Measurements from ENCODE around the gene DLX4.

DLX4 gene

GRCh38 chr17:49969134-49969759 is at the start of gene DLX4:
Gene DLX4, plus strand, starts transcription at chr17:49969190. Its CDS starts 279 bp downstream, at chr17:49969469.
- no peak for TF ChIP-seq ZNF274 (IDR thresholded peaks at IDR 0.05; ENCODE audit: low read depth, low read length)
- H3K4me3 ChIP-seq (ENCODE audit: low read length) = peak within 1 kb of the TSS; percentile 48

GRCh38 chr17:49920030-49920769 is 48.8 kb upstream of the DLX4 start:
- H3K4me3 ChIP-seq (ENCODE audit: low read length) = no peak overlapping the region
- TF ChIP-seq ZNF274 (IDR thresholded peaks at IDR 0.05; ENCODE audit: low read depth, low read length) = no peak

GRCh38 chr17:49922095-49922494 is 46.9 kb upstream of the DLX4 start:
- no peak overlapping the region for H3K4me3 ChIP-seq (ENCODE audit: low read length)
- TF ChIP-seq ZNF274 (IDR thresholded peaks at IDR 0.05; ENCODE audit: low read depth, low read length) = no peak

GRCh38 chr17:49924116-49924515 is 44.9 kb upstream of the DLX4 start:
- no peak overlapping the region for H3K4me3 ChIP-seq (ENCODE audit: low read length)
- no peak for TF ChIP-seq ZNF274 (IDR thresholded peaks at IDR 0.05; ENCODE audit: low read depth, low read length)

GRCh38 chr17:49924589-49924988 is 44.4 kb upstream of the DLX4 start:
- TF ChIP-seq ZNF274 (IDR thresholded peaks at IDR 0.05; ENCODE audit: low read depth, low read length) = no peak
- no peak overlapping the region for H3K4me3 ChIP-seq (ENCODE audit: low read length)

- no peak overlapping the region for H3K4me3 ChIP-seq (ENCODE audit: low read length)
- no peak for TF ChIP-seq ZNF274 (IDR thresholded peaks at IDR 0.05; ENCODE audit: low read depth, low read length)
Observed at GRCh38 chr17:49925921-49926320, 43.1 kb upstream of the DLX4 start.

GRCh38 chr17:49926886-49927285 is 42.1 kb upstream of the DLX4 start:
- no peak for TF ChIP-seq ZNF274 (IDR thresholded peaks at IDR 0.05; ENCODE audit: low read depth, low read length)

GRCh38 chr17:49928126-49928800 is 40.7 kb upstream of the DLX4 start:
- no peak for TF ChIP-seq ZNF274 (IDR thresholded peaks at IDR 0.05; ENCODE audit: low read depth, low read length)
- H3K4me3 ChIP-seq (ENCODE audit: low read length) = no peak overlapping the region

More at GRCh38 chr17:49926886-49927285, 42.1 kb upstream of the DLX4 start:
- no peak overlapping the region for H3K4me3 ChIP-seq (ENCODE audit: low read length)

GRCh38 chr17:49928837-49929475 is 40.0 kb upstream of the DLX4 start:
- H3K4me3 ChIP-seq (ENCODE audit: low read length) = no peak overlapping the region
- no peak for TF ChIP-seq ZNF274 (IDR thresholded peaks at IDR 0.05; ENCODE audit: low read depth, low read length)

GRCh38 chr17:49930880-49931279 is 38.1 kb upstream of the DLX4 start:
- TF ChIP-seq ZNF274 (IDR thresholded peaks at IDR 0.05; ENCODE audit: low read depth, low read length) = no peak
- no peak overlapping the region for H3K4me3 ChIP-seq (ENCODE audit: low read length)

- H3K4me3 ChIP-seq (ENCODE audit: low read length) = no peak overlapping the region
- no peak for TF ChIP-seq ZNF274 (IDR thresholded peaks at IDR 0.05; ENCODE audit: low read depth, low read length)
Observed at GRCh38 chr17:49931416-49932137, 37.4 kb upstream of the DLX4 start.

GRCh38 chr17:49932138-49932723 is 36.8 kb upstream of the DLX4 start:
- no peak for TF ChIP-seq ZNF274 (IDR thresholded peaks at IDR 0.05; ENCODE audit: low read depth, low read length)
- H3K4me3 ChIP-seq (ENCODE audit: low read length) = no peak overlapping the region

- no peak for TF ChIP-seq ZNF274 (IDR thresholded peaks at IDR 0.05; ENCODE audit: low read depth, low read length)
- no peak overlapping the region for H3K4me3 ChIP-seq (ENCODE audit: low read length)
Observed at GRCh38 chr17:49932901-49933300, 36.1 kb upstream of the DLX4 start.
